GM23338 (cell line): ENCODE data around the gene BMP8B. TPM values are rescaled to one million over a fixed set of nuclear protein-coding genes. Genes with fewer than 3 reads are reported as not detected.
A peak's percentile ranks its signal among the peaks of the same experiment; 100 is the strongest.
"Not testable (repeated sequence)": the region's sequence is repeated elsewhere in the genome, so short reads cannot be mapped to it uniquely, and the experiment has no call there.

Source experiments
- ATAC-seq: fragments of 200-7000 bp; cut with Tn5 transposase; 3 replicates; pipeline ENCODE4 v1.9.1; 2020
- DNase-seq: peaks from one replicate; pipeline ENCODE4 v3.0.0-alpha.2; 2015; ENCODE audit warnings: low spot score
- H2AFZ ChIP-seq: fragments of 200-600 bp; sonication (generic); 2 replicates; pipeline ENCODE4 v1.8.0; 2016; ENCODE audit warnings: antibody characterized with exemption, mild to moderate bottlenecking, moderate library complexity
- H3F3A ChIP-seq: fragments of 200-600 bp; sonication (generic); replicated peaks from 2 replicates; pipeline ENCODE4 v1.8.0; 2017; ENCODE audit warnings: antibody characterized with exemption, mixed run types, low read depth
- H3K27ac ChIP-seq: fragments of 200-600 bp; sonication (generic); 2 replicates; pipeline ENCODE4 v1.6.1; 2016; ENCODE audit warnings: low read depth
- H3K27me3 ChIP-seq: fragments of 200-600 bp; sonication (generic); 2 replicates; pipeline ENCODE4 v1.8.0; 2016; ENCODE audit warnings: mild to moderate bottlenecking, mixed run types, moderate library complexity; ENCODE audit not compliant: insufficient read depth
- H3K36me3 ChIP-seq: fragments of 200-600 bp; sonication (generic); 2 replicates; pipeline ENCODE4 v1.8.0; 2016; ENCODE audit warnings: mild to moderate bottlenecking; ENCODE audit not compliant: insufficient read depth
- H3K4me1 ChIP-seq: fragments of 200-600 bp; sonication (generic); 2 replicates; pipeline ENCODE4 v1.8.0; 2016; ENCODE audit warnings: mild to moderate bottlenecking, moderate library complexity; ENCODE audit not compliant: insufficient read depth
- H3K4me2 ChIP-seq: fragments of 200-600 bp; sonication (generic); 2 replicates; pipeline ENCODE4 v1.7.1; 2017; ENCODE audit warnings: mixed run types
- H3K4me3 ChIP-seq: fragments of 200-600 bp; sonication (generic); 2 replicates; pipeline ENCODE4 v1.6.1; 2016; ENCODE audit warnings: mixed run types
- H3K79me2 ChIP-seq: fragments of 200-600 bp; sonication (generic); replicated peaks from 2 replicates; pipeline ENCODE4 v1.8.0; 2017; ENCODE audit warnings: mild to moderate bottlenecking; ENCODE audit not compliant: insufficient read depth
- H3K9me2 ChIP-seq: fragments of 200-600 bp; sonication (generic); 2 replicates; pipeline ENCODE4 v1.8.0; 2017; ENCODE audit not compliant: insufficient read depth
- H4K20me1 ChIP-seq: fragments of 200-600 bp; sonication (generic); replicated peaks from 2 replicates; pipeline ENCODE4 v1.8.0; 2017; ENCODE audit warnings: mild to moderate bottlenecking; ENCODE audit not compliant: insufficient read depth
- H3K27ac Mint-ChIP-seq: 2 replicates; pipeline ENCODE4 v1.8.0; 2020; ENCODE audit warnings: inconsistent platforms, mild to moderate bottlenecking, moderate library complexity, mixed read lengths
- H3K27me3 Mint-ChIP-seq: 3 replicates; pipeline ENCODE4 v1.8.0; 2022; ENCODE audit warnings: low read depth, mild to moderate bottlenecking, moderate library complexity, mixed read lengths, inconsistent platforms; ENCODE audit not compliant: insufficient read depth, poor library complexity
- H3K36me3 Mint-ChIP-seq: 3 replicates; pipeline ENCODE4 v1.8.0; 2021; ENCODE audit warnings: low read depth, mild to moderate bottlenecking, inconsistent platforms, moderate library complexity, mixed read lengths
- H3K4me1 Mint-ChIP-seq: 3 replicates; pipeline ENCODE4 v1.8.0; 2020; ENCODE audit warnings: mild to moderate bottlenecking, inconsistent platforms, mixed read lengths
- H3K4me3 Mint-ChIP-seq: 3 replicates; pipeline ENCODE4 v1.8.0; 2021; ENCODE audit warnings: moderate library complexity, mild to moderate bottlenecking, inconsistent platforms, mixed read lengths
- H3K9me3 Mint-ChIP-seq: 3 replicates; pipeline ENCODE4 v1.8.0; 2020; ENCODE audit warnings: moderate library complexity, mild to moderate bottlenecking, inconsistent platforms, mixed read lengths
- CREB1 ChIP-seq: fragments of 250-450 bp; sonication (Bioruptor Pico); IDR thresholded peaks from 2 replicates; pipeline ENCODE4 v1.5.0; 2020; ENCODE audit warnings: low read depth, mild to moderate bottlenecking, moderate library complexity
- CTCF ChIP-seq, 2 experiments: fragments of 200-600 bp in 1 of 2; sonication (generic) in 1 of 2; conservative IDR thresholded peaks; 2 replicates each; pipeline versions ENCODE4 v1.5.1 to v1.6.1; 2016 to 2017; ENCODE audit warnings: antibody characterized with exemption in 2 of 2, low read depth in 2 of 2, mild to moderate bottlenecking in 2 of 2, moderate library complexity in 1 of 2
- NANOG ChIP-seq: IDR thresholded peaks from 2 replicates; pipeline ENCODE4 v1.6.1; 2016; ENCODE audit warnings: antibody characterized with exemption, borderline replicate concordance
- ZNF114 ChIP-seq: fragments of 250-450 bp; sonication (Bioruptor Pico); IDR thresholded peaks from 2 replicates; pipeline ENCODE4 v1.5.0; 2020; ENCODE audit warnings: mild to moderate bottlenecking, moderate library complexity
- ZNF462 ChIP-seq: fragments of 250-450 bp; sonication (Bioruptor Pico); IDR thresholded peaks from 2 replicates; pipeline ENCODE4 v1.5.0; 2020; ENCODE audit warnings: mild to moderate bottlenecking, moderate library complexity
- polyA plus RNA-seq: library from polyadenylated mRNA; unstranded; fragments of >200 nt; fragmentation: Nextera tagmentation; extraction: Ambion mirVana; gene quantifications from 2 replicates; pipeline ENCODE4 v1.2.1, GENCODE V29; 2016
- total RNA-seq: library from RNA; depleted of rRNA; stranded (reverse); fragments of >200 nt; shearing (Covaris generic); gene quantifications from 2 replicates; pipeline ENCODE4 v1.2.3, GENCODE V29; 2014

BMP8B gene
- total and polyA plus RNA-seq, 2 experiments from 2014 or later = 0.16 to 0.90 TPM

- H3K9me2 ChIP-seq, H3K4me3 Mint-ChIP-seq, H3K36me3 Mint-ChIP-seq, H3K36me3 ChIP-seq, H3K27me3 Mint-ChIP-seq, H4K20me1 ChIP-seq, H3F3A ChIP-seq, H3K9me3 Mint-ChIP-seq, H3K4me3 ChIP-seq, H3K79me2 ChIP-seq, H3K27ac ChIP-seq, H3K27me3 ChIP-seq, H3K27ac Mint-ChIP-seq: not testable (repeated sequence)
- 0 out of 2 replicates have a peak overlapping the region, but pooled peaks have one; percentile 10 for H3K4me2 ChIP-seq
- peak; percentile 90 for ATAC-seq
- peak; percentile 89 for DNase-seq
- TF ChIP-seq CTCF (conservative IDR thresholded peaks at IDR 0.05; ENCODE audit: low read depth in 2 of 2) = peak in 1 of 2 experiments; percentile 66; a peak in 2 of 4 replicates
- peaks cover 11% of the 10 kb centered on the region for H3K4me1 Mint-ChIP-seq
- peaks cover 12% of the 10 kb centered on the region for H3K4me1 ChIP-seq
- H2AFZ ChIP-seq = peak overlapping the region; percentile 95
Measured at GRCh38 chr1:39798859-39799769, 10.4 kb upstream of the BMP8B start.

GRCh38 chr1:39795651-39796050 is 7.0 kb upstream of the BMP8B start:
- Histone ChIP-seq H3K4me3 (no peak overlapping the region), H3K27ac (no peak overlapping the region), H3K36me3 (no peaks in the 10 kb centered on the region), H3K4me2 (no peak overlapping the region), H3K4me1 (peaks cover 4% of the 10 kb centered on the region; the same call in 1 of the 2 replicates), H3K79me2 (no peaks in the 10 kb centered on the region), H3F3A (no peaks in the 10 kb centered on the region), H2AFZ (no peak overlapping the region), H3K9me2 (no peaks in the 10 kb centered on the region), H4K20me1 (no peaks in the 10 kb centered on the region; the same call in 1 of the 2 replicates), H3K27me3 (peaks cover 27% of the 10 kb centered on the region)
- Mint-ChIP-seq H3K27me3 (peaks cover 21% of the 10 kb centered on the region), H3K36me3 (no peaks in the 10 kb centered on the region), H3K9me3 (no peaks in the 10 kb centered on the region), H3K4me1 (peaks cover 5% of the 10 kb centered on the region; the same call in 2 of the 3 replicates), H3K4me3 (no peak overlapping the region), H3K27ac (no peak overlapping the region)
- TF ChIP-seq ZNF114 (no peak), NANOG (no peak), CREB1 (CRISPR knock-in tag) (no peak), ZNF462 (CRISPR knock-in tag) (no peak)
- peak; percentile 12; the same call in 1 of the 3 replicates for ATAC-seq
- DNase-seq = no peak
